K562 (cell line): ENCODE measurements around the gene MBP. TPM values are rescaled to one million over a fixed set of nuclear protein-coding genes. Genes with fewer than 3 reads are reported as not detected.

Source experiments
- ATAC-seq: fragments of 200-7000 bp; cut with Tn5 transposase; 3 replicates; pipeline ENCODE4 v1.9.1; 2020; ENCODE audit warnings: moderate library complexity
- BruUV-seq: library from RNA; stranded (reverse); fragments of 400-500 nt; replicated peaks from 2 replicates; lab custom pipeline; 2021; lab: Mats Ljungman, UMichigan
- CTCF ChIA-PET: fragments of 300-600 bp; formaldehyde crosslinking; extraction: SDS; loops from one replicate; lab custom pipeline; 2021; ENCODE audit warnings: low intra/inter-chr PET ratio; lab: Yijun Ruan, JAX
- POLR2A ChIA-PET: fragments of 300-600, 350-650 bp; sonication (Branson Sonifier 250); formaldehyde crosslinking; extraction: SDS; loops from one replicate; lab custom pipeline; 2021; ENCODE audit warnings: antibody characterized with exemption, inconsistent platforms; lab: Yijun Ruan, JAX
- DNase-seq, 4 experiments: peaks; one replicate each; pipeline versions ENCODE4 v3.0.0 to v3.0.0-alpha.2; 2011 to 2018; ENCODE audit warnings: low spot score in 3 of 4, mixed read lengths in 3 of 4; ENCODE audit errors: extremely low read depth in 1 of 4
- FAIRE-seq: peaks from 2 replicates; lab custom pipeline; 2011; peaks lifted over from hg19 to GRCh38; lab: Jason Lieb, UNC
- H2AFZ ChIP-seq: 2 replicates; pipeline ENCODE4 v1.6.0; 2011; ENCODE audit warnings: low read depth, low read length, control low read depth, inconsistent platforms
- H3K27ac ChIP-seq: fragments of 200-600 bp; 3 replicates; pipeline ENCODE4 v1.8.0; 2011; ENCODE audit warnings: low read depth, mild to moderate bottlenecking, control low read depth, inconsistent platforms, low read length, moderate library complexity, mixed read lengths; ENCODE audit errors: extremely low read depth
- H3K27me3 ChIP-seq, 2 experiments: fragments of 300-600 bp in 1 of 2; 2 replicates in 1 of 2; 3 replicates in 1 of 2; pipeline versions ENCODE4 v1.6.0 to v1.8.0; 2011; ENCODE audit warnings: inconsistent platforms in 2 of 2, low read length in 2 of 2, mild to moderate bottlenecking in 1 of 2, mixed read lengths in 1 of 2, moderate library complexity in 1 of 2; ENCODE audit not compliant: control insufficient read depth in 2 of 2, insufficient read depth in 2 of 2
- H3K36me3 ChIP-seq: fragments of 300-600 bp; 3 replicates; pipeline ENCODE4 v1.8.0; 2011; ENCODE audit warnings: mild to moderate bottlenecking, low read length, inconsistent platforms; ENCODE audit not compliant: control insufficient read depth, insufficient read depth
- H3K4me1 ChIP-seq, 2 experiments: fragments of 200-600 bp in 1 of 2; replicated peaks in 1 of 2; 2 replicates in 1 of 2; 3 replicates in 1 of 2; pipeline versions ENCODE4 v1.5.1 to v1.8.0; 2011; ENCODE audit warnings: inconsistent platforms in 2 of 2, low read length in 2 of 2, mild to moderate bottlenecking in 1 of 2, mixed read lengths in 1 of 2, moderate library complexity in 1 of 2; ENCODE audit not compliant: control insufficient read depth in 2 of 2, insufficient read depth in 2 of 2
- H3K4me2 ChIP-seq: 2 replicates; pipeline ENCODE4 v1.6.1; 2011; ENCODE audit warnings: low read length, control low read depth, inconsistent platforms, mixed read lengths; ENCODE audit not compliant: insufficient read depth
- H3K4me3 ChIP-seq: fragments of 200-600 bp; sonication (generic), shearing (Covaris generic); 2 replicates; pipeline ENCODE4 v1.5.1; 2016; ENCODE audit warnings: control low read depth, inconsistent platforms
- H3K79me2 ChIP-seq: fragments of 200-600 bp; 3 replicates; pipeline ENCODE4 v1.8.0; 2011; ENCODE audit warnings: low read length, inconsistent platforms; ENCODE audit not compliant: control insufficient read depth, insufficient read depth
- H3K9ac ChIP-seq, 2 experiments: 2 replicates each; pipeline versions ENCODE4 v1.6.0 to v1.6.1; 2011; ENCODE audit warnings: low read depth in 2 of 2, low read length in 2 of 2, control low read depth in 1 of 2, inconsistent platforms in 1 of 2, mild to moderate bottlenecking in 1 of 2, mixed read lengths in 1 of 2; ENCODE audit not compliant: insufficient read depth in 1 of 2
- H3K9me1 ChIP-seq: one replicate; pipeline ENCODE4 v1.6.0; 2011; ENCODE audit warnings: inconsistent platforms, mild to moderate bottlenecking, low read length, moderate library complexity; ENCODE audit not compliant: control insufficient read depth, insufficient read depth
- H3K9me3 ChIP-seq: replicated peaks from 2 replicates; pipeline ENCODE4 v1.5.1; 2011; ENCODE audit warnings: low read depth, low read length, inconsistent platforms; ENCODE audit not compliant: control insufficient read depth, insufficient read depth
- H4K20me1 ChIP-seq: replicated peaks from 2 replicates; pipeline ENCODE4 v1.6.1; 2011; ENCODE audit warnings: low read length, inconsistent platforms, mixed read lengths; ENCODE audit not compliant: control insufficient read depth, insufficient read depth
- CBX1 ChIP-seq: sonication (generic); IDR thresholded peaks from 2 replicates; pipeline ENCODE4 v1.6.1; 2016; ENCODE audit warnings: antibody characterized with exemption, low read depth, mild to moderate bottlenecking
- CHAMP1 ChIP-seq: fragments of 450-650 bp; IDR thresholded peaks from 2 replicates; pipeline ENCODE4 v1.6.1; 2016; ENCODE audit warnings: mild to moderate bottlenecking
- DDX20 ChIP-seq: fragments of 450-650 bp; IDR thresholded peaks from 2 replicates; pipeline ENCODE4 v1.6.1; 2016; ENCODE audit warnings: missing genetic modification characterization, low read depth, mild to moderate bottlenecking, missing compliant biosample characterization, moderate library complexity
- KLF10 ChIP-seq: fragments of 250-450 bp; sonication (Bioruptor Pico); IDR thresholded peaks from 2 replicates; pipeline ENCODE4 v1.6.1; 2021; ENCODE audit warnings: matching md5 sums
- WGBS: fragments of 100-300 bp; shearing (Covaris generic); methylation state at CpG from one replicate; pipeline ENCODE4 v1.1.6; 2016; ENCODE audit warnings: low coverage, mixed read lengths; ENCODE audit not compliant: insufficient coverage; ENCODE audit errors: missing lambda C conversion rate; 5-methylcytosine and 5-hydroxymethylcytosine counted together
- in situ Hi-C: fragments of 300-500 bp; cut with MboI; formaldehyde crosslinking; loops from 4 replicates; pipeline ENCODE4 v1.15.0; 2018; ENCODE audit warnings: inconsistent platforms, mixed read lengths
- intact Hi-C: fragments of 100-400 bp; cut with micrococcal nuclease; formaldehyde crosslinking; loops from 2 replicates; pipeline ENCODE4 v1.14.2; 2022
- polyA plus RNA-seq, 8 experiments: library from polyadenylated mRNA; depleted of rRNA in 4 of 8; stranded (reverse) in 5 of 8; unstranded in 3 of 8; fragments of >200 nt; fragmentation: Nextera tagmentation in 2 of 8; fragmentation: Illumina TruSeq in 1 of 8; extraction: Ambion mirVana in 2 of 8; extraction: Trizol in 1 of 8; gene quantifications; 2 replicates each; pipeline versions ENCODE4 v1.2.1 to v1.2.3, GENCODE V29; 2011 to 2014; ENCODE audit warnings: inconsistent platforms in 1 of 8, missing spikeins in 1 of 8
- total RNA-seq, 7 experiments: library from RNA; depleted of rRNA in 6 of 7; stranded (reverse); fragments of >200 nt in 6 of 7; fragmentation: Illumina TruSeq in 2 of 7; extraction: Trizol in 2 of 7; gene quantifications; 2 replicates each; pipeline versions ENCODE4 v1.2.1 to v1.2.3, GENCODE V29; 2011 to 2021; ENCODE audit warnings: low replicate concordance in 1 of 7

MBP gene
- total and polyA plus RNA-seq, 9 of the 15 experiments (the other 6 are each of a cell fraction or from before 2014, with no cell fraction given), result 0.09 TPM; not detected in 8

- FAIRE-seq (no peak), ATAC-seq (no peak), DNase-seq (no peak)
- TF ChIP-seq CHAMP1, result no peak
- Histone ChIP-seq H3K36me3 (no peaks in the 10 kb centered on the region), H2AFZ (no peak overlapping the region), H3K9ac (no peak overlapping the region), H3K27ac (no peak overlapping the region), H3K4me2 (no peak overlapping the region), H4K20me1 (no peaks in the 10 kb centered on the region), H3K27me3 (no peaks in the 10 kb centered on the region), H3K4me3 (no peak overlapping the region), H3K79me2 (no peaks in the 10 kb centered on the region), H3K9me1 (no peaks in the 10 kb centered on the region), H3K9me3 (no peaks in the 10 kb centered on the region), H3K4me1 (no peaks in the 10 kb centered on the region)
- CTCF ChIA-PET, result no interaction called here
- POLR2A ChIA-PET, result no interaction called here
- intact Hi-C loops (no loop called here), in situ Hi-C loops (no loop called here)
- WGBS, result 5% methylated on average over 5 of the region's 5 CpGs
- no TSS peak for BruUV-seq
Measured at GRCh38 chr18:77139619-77140018, 7.0 kb upstream of the MBP start.

GRCh38 chr18:77138270-77138669 lies 5.7 kb upstream of the MBP start:
- no peaks in the 10 kb centered on the region for H3K4me1 ChIP-seq
- H3K79me2 ChIP-seq, result no peaks in the 10 kb centered on the region
- no peak overlapping the region for H3K4me2 ChIP-seq
- no peaks in the 10 kb centered on the region for H3K36me3 ChIP-seq
- CTCF ChIA-PET, result no interaction called here
- no peak for TF ChIP-seq KLF10 (CRISPR knock-in tag)
- TF ChIP-seq CBX1, result no peak
- TF ChIP-seq DDX20 (tag), result no peak
- TF ChIP-seq, all 486 proteins: peak for 0
- H2AFZ ChIP-seq, result no peak overlapping the region
- no peaks in the 10 kb centered on the region; a peak in 1 of 5 replicates for H3K27me3 ChIP-seq
- H3K9me3 ChIP-seq, result no peaks in the 10 kb centered on the region
- intact Hi-C loops (no loop called here), in situ Hi-C loops (no loop called here)
- WGBS, result 3% methylated on average over 9 of the region's 10 CpGs
- H4K20me1 ChIP-seq, result no peaks in the 10 kb centered on the region
- no peak overlapping the region for H3K27ac ChIP-seq
- no peak overlapping the region for H3K4me3 ChIP-seq
- FAIRE-seq, result no peak
- no TSS peak for BruUV-seq
- no peak overlapping the region for H3K9ac ChIP-seq
- H3K9me1 ChIP-seq, result no peaks in the 10 kb centered on the region
- POLR2A ChIA-PET, result no interaction called here
- ATAC-seq, result no peak
- no peak for DNase-seq
